ENCODE data around the gene GLT6D1.
"Not testable (repeated sequence)": the region's sequence is repeated elsewhere in the genome, so short reads cannot be mapped to it uniquely, and the experiment has no call there.

GLT6D1 gene

GRCh38 chr9:135639196-135639595 is at the start of gene GLT6D1:
Gene GLT6D1 (minus strand): TSS chr9:135639540. CDS start chr9:135639187, 353 bp downstream.
- DNase-seq: no peak

GRCh38 chr9:135689011-135689410 is 49.7 kb upstream of the GLT6D1 start:
- no peak for DNase-seq

GRCh38 chr9:135687216-135687615 is 47.9 kb upstream of the GLT6D1 start:
- no peak for DNase-seq

- no peak for DNase-seq
Measured at GRCh38 chr9:135684691-135685090, 45.4 kb upstream of the GLT6D1 start.

GRCh38 chr9:135683401-135684034 is 44.2 kb upstream of the GLT6D1 start:
- DNase-seq: no peak

- no peak for DNase-seq
Measured at GRCh38 chr9:135681161-135681560, 41.8 kb upstream of the GLT6D1 start.

- DNase-seq: no peak
Measured at GRCh38 chr9:135680056-135680455, 40.7 kb upstream of the GLT6D1 start.

- DNase-seq: no peak
Measured at GRCh38 chr9:135678236-135679017, 39.1 kb upstream of the GLT6D1 start.

- DNase-seq: no peak
Measured at GRCh38 chr9:135677641-135678168, 38.4 kb upstream of the GLT6D1 start.

- DNase-seq: no peak
Measured at GRCh38 chr9:135676891-135677290, 37.6 kb upstream of the GLT6D1 start.

- no peak for DNase-seq
Measured at GRCh38 chr9:135674977-135675376, 35.6 kb upstream of the GLT6D1 start.

- DNase-seq: no peak
Measured at GRCh38 chr9:135673941-135674340, 34.6 kb upstream of the GLT6D1 start.

- not testable (repeated sequence) for DNase-seq
Measured at GRCh38 chr9:135672786-135673185, 33.4 kb upstream of the GLT6D1 start.

GRCh38 chr9:135671591-135672041 is 32.3 kb upstream of the GLT6D1 start:
- DNase-seq: no peak

- no peak for DNase-seq
Measured at GRCh38 chr9:135670721-135671590, 31.6 kb upstream of the GLT6D1 start.

- DNase-seq: no peak
Measured at GRCh38 chr9:135669616-135670285, 30.4 kb upstream of the GLT6D1 start.

- DNase-seq: not testable (repeated sequence)
Measured at GRCh38 chr9:135669018-135669417, 29.7 kb upstream of the GLT6D1 start.

GRCh38 chr9:135667463-135668001 is 28.2 kb upstream of the GLT6D1 start:
- no peak for DNase-seq

- no peak for DNase-seq
Measured at GRCh38 chr9:135666534-135667462, 27.5 kb upstream of the GLT6D1 start.

- no peak for DNase-seq
Measured at GRCh38 chr9:135665795-135666189, 26.5 kb upstream of the GLT6D1 start.

All from CD4-positive, alpha-beta T cell treated with Interleukin-12 subunit alpha and Interleukin-12 subunit beta, for 1 hour (primary cell).